Stomach (tissue), 4 donors: ENCODE measurements around the gene GDF7.

ENCODE experiments used
- EP300 ChIP-seq: sonication (generic); formaldehyde crosslinking; IDR thresholded peaks from one replicate; pipeline ENCODE4 v1.6.1; 2017; ENCODE audit warnings: antibody characterized with exemption
- POLR2A ChIP-seq, 4 donors: fragments of 450-650 bp; IDR thresholded peaks; one replicate each; pipeline ENCODE4 v1.6.1; 2016; ENCODE audit warnings: antibody characterized with exemption in 4 of 4, control low read depth in 2 of 4, mild to moderate bottlenecking in 1 of 4, moderate library complexity in 1 of 4
- TF ChIP-seq, protein P1 (sequence below), 7 experiments: fragments of 450-650 bp in 4 of 7; fragments of 200-600 bp in 3 of 7; sonication (generic) in 3 of 7; IDR thresholded peaks; one replicate each; pipeline ENCODE4 v1.5.1; 2016 to 2019; ENCODE audit warnings: antibody characterized with exemption in 7 of 7, control low read depth in 2 of 7, mild to moderate bottlenecking in 1 of 7

- TF ChIP-seq, protein P1, sequence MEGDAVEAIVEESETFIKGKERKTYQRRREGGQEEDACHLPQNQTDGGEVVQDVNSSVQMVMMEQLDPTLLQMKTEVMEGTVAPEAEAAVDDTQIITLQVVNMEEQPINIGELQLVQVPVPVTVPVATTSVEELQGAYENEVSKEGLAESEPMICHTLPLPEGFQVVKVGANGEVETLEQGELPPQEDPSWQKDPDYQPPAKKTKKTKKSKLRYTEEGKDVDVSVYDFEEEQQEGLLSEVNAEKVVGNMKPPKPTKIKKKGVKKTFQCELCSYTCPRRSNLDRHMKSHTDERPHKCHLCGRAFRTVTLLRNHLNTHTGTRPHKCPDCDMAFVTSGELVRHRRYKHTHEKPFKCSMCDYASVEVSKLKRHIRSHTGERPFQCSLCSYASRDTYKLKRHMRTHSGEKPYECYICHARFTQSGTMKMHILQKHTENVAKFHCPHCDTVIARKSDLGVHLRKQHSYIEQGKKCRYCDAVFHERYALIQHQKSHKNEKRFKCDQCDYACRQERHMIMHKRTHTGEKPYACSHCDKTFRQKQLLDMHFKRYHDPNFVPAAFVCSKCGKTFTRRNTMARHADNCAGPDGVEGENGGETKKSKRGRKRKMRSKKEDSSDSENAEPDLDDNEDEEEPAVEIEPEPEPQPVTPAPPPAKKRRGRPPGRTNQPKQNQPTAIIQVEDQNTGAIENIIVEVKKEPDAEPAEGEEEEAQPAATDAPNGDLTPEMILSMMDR (IDR thresholded peaks at IDR 0.05), result no peak
- no peak for TF ChIP-seq EP300
- no peak for TF ChIP-seq POLR2A (IDR thresholded peaks at IDR 0.05)
Measured at GRCh38 chr2:20626392-20626697, 40.6 kb upstream of the GDF7 start.
